Stimulated activated CD8-positive, alpha-beta memory T cell treated with anti-CD3 and anti-CD28 coated beads, Interleukin-4, amount 100 ng/mL, for 4 hours (primary cell): Measurements from ENCODE around the gene BTF3.

Experiments
- DNase-seq, 2 donors: peaks; one replicate each; pipeline ENCODE4 v3.0.0-alpha.2; 2020; ENCODE audit warnings: low read depth in 2 of 2, low spot score in 1 of 2

BTF3 gene

DNA sequence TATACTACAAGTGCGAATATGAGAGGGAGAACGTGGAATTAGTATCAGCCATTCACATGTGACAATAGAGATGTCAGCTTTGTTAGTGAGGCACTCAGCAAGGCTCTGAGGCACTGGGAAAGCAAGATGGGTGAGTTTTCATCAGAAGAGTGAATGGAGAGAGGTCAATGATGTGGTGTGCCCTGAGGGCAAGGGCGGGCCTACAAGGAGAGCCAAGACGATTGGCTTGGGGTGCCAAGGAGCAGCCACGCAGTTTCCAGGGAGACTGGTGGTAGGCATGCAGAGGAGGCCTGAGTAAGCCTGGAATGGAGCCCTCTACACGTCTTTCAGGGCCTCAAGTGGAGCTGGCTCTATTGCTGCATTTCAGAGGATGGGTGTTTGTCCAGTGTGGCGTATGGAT lies 24.7 kb downstream of the BTF3 start:
- DNase-seq, result no peak

DNA sequence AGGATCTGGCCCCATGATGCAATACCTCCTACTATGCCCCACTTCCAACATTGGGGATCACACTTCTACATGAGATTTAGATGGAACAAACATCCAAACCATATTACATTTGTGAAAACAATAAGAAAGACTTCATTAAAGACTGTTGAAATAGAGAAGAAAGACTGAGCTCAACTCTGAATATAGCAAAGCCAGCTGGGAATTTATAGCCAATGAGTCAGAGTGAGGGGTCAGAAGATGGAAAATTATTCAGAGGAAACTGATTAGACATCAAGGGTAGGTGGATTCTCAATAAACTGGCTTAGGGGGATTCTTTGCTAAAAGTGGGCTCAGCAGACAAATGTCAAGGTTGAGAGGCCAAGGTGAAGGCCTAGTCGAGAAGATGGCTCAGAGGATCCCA lies 25.6 kb downstream of the BTF3 start:
- no peak for DNase-seq

DNA sequence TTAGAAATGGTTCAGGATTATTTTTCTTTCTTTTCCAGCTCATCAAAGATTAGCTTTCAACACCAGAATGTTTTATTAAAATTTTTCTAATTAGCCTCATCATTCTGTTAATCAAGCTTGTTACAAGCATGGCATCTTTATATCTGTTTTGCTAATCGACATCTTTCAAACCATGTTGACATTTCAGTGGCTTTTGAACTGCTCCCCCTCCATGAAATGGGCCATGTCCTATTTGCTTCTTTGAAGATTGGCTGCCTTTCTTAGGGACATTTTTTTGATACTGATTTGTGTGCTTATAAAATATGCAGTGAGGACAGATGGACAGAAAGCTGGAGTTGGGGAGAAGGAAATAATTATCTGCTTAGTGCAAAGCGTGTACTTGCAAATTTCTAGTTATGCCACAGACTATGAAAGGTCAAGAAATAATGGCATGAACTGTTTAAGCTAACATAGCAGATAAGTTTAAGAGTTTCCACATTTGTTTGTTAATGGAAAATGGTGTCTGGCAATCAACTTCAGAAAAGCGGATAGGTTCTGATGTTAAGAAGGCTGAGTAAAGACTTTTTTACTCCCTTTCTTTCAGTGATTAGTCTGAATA lies 27.5 kb downstream of the BTF3 start:
- DNase-seq, result no peak

DNA sequence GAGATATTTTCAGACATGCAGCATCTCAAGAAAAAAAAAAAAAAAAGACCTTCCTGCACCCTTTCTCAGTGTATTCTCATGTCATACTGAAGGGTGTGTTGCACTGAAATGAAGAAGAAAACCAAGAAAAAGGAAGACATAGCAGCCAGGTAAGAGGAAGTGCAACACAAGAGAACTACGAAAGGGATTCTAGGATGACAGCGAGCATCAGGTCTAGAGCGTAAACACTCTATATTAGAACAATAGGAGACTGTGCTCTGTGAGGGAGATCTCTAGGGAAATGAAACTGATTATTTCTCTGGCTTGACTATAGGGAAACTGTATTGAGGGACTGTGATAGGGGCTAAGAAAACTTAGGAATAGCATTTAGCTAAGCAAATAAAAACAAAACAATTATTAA lies 30.0 kb downstream of the BTF3 start:
- DNase-seq, result no peak

DNA sequence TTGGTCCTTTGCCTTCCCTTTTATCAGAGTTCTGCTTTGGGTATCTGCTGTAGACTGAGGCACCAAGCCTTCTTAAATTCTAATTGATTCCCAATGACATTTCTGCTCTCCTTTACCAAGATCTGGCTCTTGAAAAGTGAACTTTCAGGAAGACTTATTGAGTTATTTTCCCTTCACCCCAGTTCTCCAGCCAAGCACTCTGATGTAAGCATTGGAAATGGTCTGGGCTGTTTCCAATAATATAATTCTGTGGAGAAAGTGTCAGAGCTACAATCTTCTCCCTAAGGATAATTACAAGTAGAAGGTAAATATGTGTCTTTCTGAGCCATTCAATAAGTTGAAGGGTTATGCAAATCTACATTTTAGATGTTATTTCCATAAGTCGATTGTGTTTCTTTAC lies 30.8 kb downstream of the BTF3 start:
- no peak for DNase-seq

DNA sequence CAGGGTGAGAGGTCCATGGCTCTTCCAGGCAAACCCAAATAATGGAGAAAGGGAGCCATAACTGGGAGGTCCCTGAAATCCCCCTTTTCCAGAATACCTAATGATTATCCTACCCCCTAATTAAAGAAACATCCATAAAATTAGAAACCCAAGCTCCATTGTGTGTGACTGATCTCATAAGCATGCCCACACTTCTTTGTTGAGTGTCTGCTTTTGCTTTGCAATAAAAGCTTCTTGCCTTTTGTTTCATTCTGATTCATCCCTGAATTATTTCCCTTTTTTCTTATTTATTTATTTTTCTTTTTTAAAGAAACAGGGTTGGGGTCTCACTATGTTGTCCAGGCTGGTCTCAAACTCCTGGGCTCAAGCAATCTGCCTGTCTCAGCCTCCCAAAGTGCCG lies 33.1 kb downstream of the BTF3 start:
- DNase-seq, result no peak

DNA sequence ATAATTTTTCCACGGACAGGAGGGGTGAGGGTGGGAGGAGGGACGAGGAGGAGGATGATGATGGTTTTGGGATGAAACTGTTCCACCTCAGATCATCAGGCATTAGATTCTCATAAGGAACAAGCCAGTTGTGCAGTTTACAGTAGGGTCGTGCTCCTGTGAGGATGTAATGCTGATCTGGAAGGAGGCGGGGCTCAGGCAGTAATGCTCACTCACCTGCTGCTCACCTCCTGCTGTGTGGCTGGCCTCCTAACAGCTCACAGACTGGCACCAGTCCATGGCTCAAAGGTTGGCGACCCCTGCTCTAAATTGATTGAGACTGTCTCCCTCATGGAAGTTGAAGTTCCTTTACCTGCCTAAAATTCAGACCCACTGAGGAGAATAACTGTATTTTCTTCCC lies 34.0 kb downstream of the BTF3 start:
- no peak for DNase-seq

DNA sequence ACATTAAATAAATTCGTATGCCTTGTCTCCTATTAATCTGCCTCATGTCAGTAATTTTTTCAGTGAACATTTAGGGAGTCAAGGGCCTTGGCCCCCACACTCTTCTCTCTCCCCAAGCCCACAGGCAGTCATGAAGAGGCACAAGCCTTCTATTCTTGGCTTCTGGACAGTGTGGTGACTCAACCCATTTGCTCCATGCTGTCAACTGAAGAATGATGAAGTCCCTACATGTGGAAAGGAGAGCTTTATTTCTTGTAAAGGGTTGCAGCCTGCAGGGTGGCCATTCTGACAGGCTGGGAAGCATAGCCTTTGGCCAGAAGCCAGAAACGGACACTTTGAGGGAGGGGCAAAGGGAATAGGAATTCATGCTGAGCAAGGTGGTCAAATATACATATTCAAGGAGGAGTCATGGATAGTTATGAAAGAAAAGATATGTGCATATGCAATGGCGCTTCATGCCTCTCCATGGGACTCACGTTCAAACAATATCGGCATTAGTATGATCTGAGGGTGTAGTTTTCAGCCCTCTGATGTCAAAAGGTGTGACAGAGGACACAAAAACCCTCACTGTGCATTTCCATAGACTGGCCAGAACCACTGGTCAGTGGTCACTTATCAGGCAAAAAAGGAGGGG lies 35.9 kb downstream of the BTF3 start:
- DNase-seq, result no peak

DNA sequence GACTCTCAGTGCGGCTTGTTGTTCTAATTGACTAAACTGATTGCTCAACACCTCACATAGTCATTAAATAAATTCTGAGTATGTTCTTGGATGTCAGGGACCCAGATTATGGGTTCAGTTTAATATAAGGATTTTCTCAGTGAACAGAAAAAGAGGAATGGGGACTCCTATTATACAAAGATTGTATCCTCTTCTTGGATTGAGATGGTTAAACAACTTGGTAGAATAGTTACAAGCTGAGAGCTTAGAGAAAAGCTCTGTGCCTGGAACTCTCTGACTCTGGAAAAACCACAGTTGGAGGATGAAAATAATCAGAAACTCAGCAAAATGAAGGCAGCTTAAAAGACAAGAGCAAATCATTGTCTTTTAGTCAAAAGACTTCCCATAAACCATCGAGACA lies 36.7 kb downstream of the BTF3 start:
- DNase-seq, result no peak

DNA sequence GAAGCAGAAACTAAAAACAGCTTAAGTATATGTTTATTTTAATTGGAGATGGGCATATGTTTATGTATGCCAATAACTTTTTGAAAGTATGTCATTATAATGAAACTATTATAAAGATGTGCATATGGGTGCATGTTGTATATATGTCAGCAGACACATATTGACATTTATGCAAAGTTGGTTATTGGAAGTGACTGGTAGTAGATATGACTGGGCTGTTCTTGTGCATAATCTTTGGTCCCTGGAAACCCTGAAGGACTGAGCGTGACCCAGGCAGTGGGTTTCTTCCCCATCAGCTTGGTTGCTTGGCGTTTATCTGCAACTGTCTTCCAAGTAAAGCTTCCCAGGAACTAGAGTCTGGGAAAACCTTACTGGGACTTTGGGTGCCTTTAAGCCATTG lies 41.5 kb downstream of the BTF3 start:
- DNase-seq, result no peak

DNA sequence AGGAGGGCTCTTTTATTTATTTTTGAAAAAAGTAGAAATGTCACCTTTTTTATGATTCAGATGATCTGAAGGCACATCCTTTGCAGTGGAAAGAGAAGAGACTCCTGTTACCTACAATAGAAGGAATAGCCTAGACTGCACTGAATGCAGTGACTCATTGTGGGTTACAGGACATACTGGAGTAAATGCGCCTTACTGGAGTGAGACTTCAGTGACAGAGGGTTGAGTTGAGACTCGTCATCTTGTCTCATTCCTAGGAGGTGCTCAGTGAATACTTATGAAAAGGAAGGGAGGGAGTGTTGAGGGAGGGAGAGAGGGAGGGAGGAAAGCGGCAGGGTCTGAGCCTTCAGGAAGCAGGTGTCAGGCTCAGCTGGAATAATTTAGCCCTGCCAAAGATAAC lies 42.0 kb downstream of the BTF3 start:
- no peak for DNase-seq

DNA sequence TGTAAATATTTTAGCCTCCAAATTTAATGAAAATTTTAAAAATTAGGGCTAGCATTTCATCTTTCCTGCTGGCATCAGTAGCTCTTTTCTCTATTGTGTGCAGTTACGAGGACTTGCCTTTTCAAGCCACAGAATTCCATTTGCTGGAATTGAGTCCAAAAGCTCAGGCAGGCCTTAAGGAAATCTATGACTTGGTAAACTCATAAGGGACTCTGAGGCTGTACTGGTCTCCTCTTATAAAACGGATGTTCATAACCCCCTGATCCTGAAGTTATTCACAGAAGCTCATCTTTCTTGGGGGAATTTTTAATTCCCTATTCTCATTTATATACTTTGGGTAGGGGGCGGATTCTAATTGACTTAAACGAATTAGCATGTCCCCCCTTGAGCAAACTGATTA lies 43.8 kb downstream of the BTF3 start:
- DNase-seq, result no peak

DNA sequence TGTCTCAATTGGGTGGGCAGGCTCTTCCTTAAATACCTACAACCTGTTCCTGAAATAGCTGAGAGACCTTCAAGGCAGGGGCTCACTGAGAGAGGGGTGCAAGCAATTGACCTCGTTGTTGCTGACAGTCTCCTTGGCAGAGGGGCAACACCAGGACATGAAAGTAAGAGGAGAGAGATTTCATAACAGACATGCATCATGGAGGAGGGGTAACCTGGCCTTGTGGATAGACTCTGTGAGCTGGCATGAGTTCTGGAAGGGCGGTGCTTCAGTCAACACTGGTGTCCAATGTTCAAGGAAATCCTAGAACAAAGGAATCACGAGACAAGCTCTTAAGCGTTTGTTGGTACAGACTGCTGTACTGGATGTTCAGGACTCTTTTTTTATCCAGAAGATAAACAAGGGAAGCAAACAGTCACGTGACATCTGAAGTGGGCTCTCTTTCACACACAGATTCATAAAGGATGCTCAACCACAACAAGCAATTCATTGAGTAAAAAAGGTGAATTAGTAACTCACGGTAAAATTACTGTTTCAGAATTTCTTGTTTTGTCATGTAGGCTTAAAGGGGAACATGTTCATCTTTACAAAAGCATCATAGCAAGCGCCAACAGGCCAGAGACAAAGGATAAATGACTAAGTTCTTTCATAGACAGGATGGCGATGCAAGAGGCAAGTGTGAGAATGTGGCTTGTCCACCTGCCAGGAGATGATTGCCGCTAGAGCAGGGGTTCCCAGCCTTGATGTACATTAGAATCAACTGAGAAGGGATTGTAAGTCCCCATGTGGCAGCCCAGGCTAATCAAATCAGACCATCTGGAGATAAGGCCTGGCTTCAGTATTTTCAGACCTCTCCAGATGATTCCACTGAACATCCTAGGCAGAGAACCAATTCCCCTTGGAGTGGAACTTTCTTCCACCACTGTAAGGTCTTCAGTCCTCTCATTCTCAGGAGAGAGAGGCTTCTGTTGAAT lies 46.5 kb downstream of the BTF3 start:
- DNase-seq, result no peak

DNA sequence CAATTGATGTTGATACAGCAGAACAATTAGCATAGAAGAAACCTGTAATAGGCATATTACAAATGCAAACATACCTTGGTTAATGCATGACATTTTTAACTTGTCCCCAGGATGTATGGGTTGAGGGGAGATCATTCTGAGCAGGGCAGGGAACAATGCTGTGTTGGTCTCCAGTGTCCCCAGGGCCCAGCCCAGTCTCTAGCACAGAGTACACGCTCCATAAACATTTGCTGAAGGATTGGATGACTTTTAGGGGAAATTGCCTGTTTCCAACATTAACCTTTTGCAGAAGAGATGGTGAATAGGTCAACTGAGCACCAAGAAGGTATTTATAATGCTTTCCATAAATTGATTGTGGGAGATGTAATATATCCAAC lies 47.1 kb downstream of the BTF3 start:
- DNase-seq, result no peak

DNA sequence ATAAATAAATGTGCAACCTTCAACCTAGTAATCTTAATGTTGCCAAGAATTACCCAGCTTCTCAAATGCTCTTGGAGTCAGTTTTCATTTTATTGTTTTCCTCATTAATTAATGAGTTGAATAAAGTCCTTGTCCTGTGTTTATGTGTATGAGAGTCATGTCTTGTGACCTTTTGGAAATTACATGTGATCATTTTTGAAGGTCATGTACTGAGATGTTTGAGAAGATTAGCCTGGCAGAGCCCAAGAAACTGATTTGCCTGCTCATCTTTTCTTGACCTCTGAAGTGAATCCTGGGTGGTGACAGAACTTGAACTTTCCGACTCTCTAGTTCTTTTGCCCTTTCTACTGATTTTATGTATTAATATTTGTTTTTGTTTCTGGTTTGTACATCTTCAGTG lies 51.8 kb downstream of the BTF3 start:
- no peak for DNase-seq

DNA sequence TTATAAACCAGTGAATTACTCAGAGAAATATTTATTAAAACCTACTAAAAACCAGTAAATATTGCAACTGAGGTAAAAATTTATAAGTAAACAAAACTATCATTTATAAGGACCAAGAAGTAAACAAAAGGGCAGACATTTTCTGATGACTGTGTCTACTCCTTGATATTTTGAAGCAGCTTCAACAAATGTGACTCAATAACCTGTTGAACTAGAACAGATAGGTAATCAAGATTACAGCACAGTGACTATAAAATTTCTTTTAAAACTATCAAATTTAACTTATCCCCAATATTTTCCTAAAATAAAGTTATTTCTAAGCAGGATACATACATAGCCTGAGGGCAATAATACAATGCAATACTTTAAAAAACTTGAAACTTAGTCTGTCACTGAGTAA lies 54.4 kb downstream of the BTF3 start:
- DNase-seq, result no peak
